T47D (cell line): ENCODE results near the gene TCAF1.
"Not testable (repeated sequence)": the region's sequence is repeated elsewhere in the genome, so short reads cannot be mapped to it uniquely, and the experiment has no call there.

ENCODE experiments used
- DNase-seq, 2 experiments: peaks; one replicate each; pipeline versions ENCODE4 v3.0.0 to v3.0.0-alpha.2; 2011 to 2012; ENCODE audit warnings: low read depth in 1 of 2, low spot score in 1 of 2
- JUND ChIP-seq: IDR thresholded peaks from 2 replicates; pipeline ENCODE4 v1.6.1; 2012; ENCODE audit warnings: low read depth
- in situ Hi-C: cut with HindIII; loops from 2 replicates; pipeline ENCODE4 v1.10.0; 2016; ENCODE audit warnings: low sequenced_read_pairs, low pct_unique_long_range_greater_than_20kb

Gene TCAF1

DNA sequence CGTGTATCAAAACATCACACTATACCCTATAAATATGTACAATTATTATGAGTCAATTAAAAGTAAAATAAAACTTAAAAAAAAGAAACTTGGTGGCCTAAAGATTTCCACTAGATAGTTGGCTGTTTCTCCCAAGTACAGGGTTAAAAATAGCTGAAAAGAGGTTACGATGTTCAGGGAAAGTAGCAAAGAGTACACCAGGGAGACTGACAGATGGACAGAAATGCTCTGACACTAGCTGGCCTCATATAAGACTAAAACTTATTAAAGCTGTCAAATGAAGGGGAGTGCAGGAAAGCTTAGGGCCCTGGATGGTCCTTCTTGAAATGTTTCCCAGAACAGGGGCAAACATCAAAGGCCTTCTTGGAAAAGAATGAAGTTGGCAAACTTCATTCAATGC, 51.3 kb downstream of the TCAF1 start:
- no peak for DNase-seq
- in situ Hi-C loops = no loop called here
- no peak for TF ChIP-seq JUND

- no peak for TF ChIP-seq JUND
- in situ Hi-C loops = no loop called here
- no peak for DNase-seq
Observed at GRCh38 chr7:143849785-143850479, 52.0 kb downstream of the TCAF1 start.

GRCh38 chr7:143848192-143848591, 53.8 kb downstream of the TCAF1 start:
- TF ChIP-seq JUND = no peak
- no peak for DNase-seq
- in situ Hi-C loops = no loop called here

DNA sequence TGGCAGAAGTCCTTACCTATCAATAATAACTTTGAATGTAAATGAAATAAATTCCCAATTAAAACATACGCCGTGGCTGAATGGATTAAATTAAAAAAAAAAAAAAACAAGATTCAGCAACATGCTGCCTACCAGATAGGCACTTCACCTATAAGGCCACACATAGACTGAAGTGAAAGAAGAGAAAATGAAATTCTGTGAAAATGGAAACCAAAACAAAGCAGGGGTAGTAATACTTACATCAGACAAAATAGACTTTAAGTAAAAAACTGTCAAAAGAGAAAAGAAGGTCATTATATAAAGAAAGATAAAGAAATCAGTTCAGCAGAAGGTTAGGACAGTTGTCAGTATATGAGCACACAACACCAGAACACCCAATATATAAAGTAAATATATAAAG, 55.3 kb downstream of the TCAF1 start:
- DNase-seq = no peak
- no peak for TF ChIP-seq JUND
- in situ Hi-C loops = no loop called here

- DNase-seq, in situ Hi-C loops: not testable (repeated sequence)
Observed at GRCh38 chr7:143841696-143842095, 60.3 kb downstream of the TCAF1 start.

DNA sequence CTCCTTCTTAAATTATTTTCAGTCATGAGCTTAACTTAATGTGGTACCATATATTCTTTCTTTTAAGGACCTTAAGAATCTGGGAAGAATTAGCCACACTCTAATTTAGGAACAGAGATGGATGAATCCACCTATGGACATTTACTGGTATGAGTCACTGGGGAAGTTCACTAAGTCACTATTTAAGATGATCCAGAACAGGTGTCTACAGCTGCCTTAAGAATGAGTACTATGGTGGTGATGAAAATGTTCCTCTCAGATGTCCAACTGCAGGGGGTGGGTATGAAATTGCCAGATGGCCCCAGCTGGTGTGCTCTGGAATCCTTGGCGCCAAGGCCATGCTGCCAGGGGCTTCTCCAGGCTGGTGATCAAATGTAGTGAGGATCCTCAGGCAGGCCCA, 61.9 kb downstream of the TCAF1 start:
- DNase-seq, in situ Hi-C loops: not testable (repeated sequence)

DNA sequence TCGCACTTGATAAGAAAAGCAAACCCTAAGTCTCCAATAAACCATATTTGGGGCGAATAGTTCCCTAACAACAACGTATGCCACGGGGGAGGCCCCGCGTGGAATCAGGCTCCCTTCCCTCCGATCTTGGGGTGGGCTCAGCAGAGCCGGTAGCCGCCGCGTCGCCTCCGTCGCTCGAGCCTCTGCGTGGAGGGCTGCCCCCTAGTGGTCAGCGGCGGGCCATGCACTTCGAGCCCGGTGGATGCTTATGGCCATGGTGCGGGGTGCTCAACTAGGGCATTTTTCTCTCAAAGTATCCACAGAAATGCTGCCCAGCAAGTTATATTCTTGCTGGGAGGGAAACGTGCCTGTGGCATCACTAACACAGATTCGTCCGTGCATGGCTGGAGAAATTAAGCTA, 64.8 kb downstream of the TCAF1 start:
- in situ Hi-C loops, DNase-seq: not testable (repeated sequence)

- DNase-seq, in situ Hi-C loops: not testable (repeated sequence)
Observed at GRCh38 chr7:143836622-143837021, 65.4 kb downstream of the TCAF1 start.

DNA sequence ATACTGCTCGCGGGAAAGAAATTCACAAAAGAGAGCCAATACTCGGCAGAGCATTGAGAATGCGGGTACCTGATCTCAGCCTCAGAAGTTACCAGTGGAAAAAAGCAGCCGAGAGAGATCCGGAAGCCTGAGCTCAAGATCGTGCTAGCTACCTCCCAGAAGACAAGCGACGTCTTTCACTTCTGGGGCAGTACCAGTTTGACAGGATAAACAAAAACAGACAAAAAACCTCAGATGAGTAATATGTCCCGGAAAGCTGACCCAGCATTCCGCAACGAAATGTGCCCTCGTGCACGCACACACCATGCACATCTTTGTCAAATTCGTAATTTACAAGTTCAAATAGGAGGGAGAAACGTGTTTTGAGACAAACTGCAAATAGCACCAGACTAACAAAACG, 65.9 kb downstream of the TCAF1 start:
- DNase-seq, in situ Hi-C loops: not testable (repeated sequence)

DNA sequence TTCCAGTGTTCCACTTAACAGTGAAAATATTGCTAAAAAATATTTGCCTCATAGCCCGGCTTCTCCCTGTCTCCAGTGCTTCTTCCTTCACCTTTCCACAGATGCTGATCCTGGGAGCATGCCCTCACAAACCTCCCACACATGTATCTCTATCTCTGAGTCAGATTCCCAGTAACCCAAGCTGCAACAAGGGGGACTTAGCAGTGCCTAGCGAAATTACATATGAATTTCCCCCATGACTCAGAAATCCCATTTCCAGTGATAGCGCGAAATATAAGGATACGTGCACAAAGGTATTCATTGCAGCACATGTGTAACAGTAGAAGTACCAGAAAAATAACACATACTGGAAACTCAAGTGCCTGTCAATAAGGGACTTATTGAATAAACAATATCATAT, 75.4 kb downstream of the TCAF1 start:
- in situ Hi-C loops = not testable (repeated sequence)

DNA sequence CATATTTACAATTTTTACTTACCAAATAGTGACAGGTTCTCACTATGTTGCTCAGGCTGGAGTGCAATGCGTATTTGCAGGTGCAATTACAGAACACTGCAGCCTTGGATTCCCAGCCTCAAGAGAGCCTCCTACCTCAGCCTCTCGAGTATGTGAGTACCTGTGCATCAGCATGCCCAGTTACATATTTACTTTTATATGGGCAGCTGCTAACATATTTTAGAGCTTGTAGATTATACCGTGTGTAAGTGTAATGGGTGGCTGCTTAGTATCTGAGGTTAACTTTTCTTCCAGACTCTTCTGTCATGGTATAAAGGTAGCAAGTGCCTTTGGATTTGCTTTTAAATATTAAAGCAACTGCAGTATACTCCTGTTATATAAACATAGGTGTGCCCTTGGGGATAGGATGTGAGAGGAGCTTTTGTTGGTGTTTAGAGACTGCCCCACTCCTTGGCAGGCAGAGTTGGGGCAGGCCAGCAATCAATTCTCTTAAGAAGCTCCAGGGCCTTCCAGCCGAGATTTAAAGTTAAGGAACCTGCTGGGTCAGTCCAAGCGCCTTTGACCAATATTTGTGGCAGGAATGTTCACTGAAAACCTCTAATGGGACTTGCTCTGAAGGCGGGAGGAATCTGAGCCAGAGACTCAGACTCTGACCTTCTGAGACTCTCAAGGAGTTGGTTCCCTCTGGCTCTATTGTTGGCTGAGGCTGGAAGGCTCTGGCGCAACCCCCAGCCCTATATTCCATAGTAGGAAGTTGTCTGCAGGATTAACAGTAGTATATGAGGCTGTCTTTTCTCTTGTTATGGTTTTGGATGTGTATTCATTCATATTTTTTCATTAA, 77.5 kb downstream of the TCAF1 start:
- DNase-seq, in situ Hi-C loops: not testable (repeated sequence)

More for the DNA sequence above, 75.4 kb downstream of the TCAF1 start:
- DNase-seq = not testable (repeated sequence)

DNA sequence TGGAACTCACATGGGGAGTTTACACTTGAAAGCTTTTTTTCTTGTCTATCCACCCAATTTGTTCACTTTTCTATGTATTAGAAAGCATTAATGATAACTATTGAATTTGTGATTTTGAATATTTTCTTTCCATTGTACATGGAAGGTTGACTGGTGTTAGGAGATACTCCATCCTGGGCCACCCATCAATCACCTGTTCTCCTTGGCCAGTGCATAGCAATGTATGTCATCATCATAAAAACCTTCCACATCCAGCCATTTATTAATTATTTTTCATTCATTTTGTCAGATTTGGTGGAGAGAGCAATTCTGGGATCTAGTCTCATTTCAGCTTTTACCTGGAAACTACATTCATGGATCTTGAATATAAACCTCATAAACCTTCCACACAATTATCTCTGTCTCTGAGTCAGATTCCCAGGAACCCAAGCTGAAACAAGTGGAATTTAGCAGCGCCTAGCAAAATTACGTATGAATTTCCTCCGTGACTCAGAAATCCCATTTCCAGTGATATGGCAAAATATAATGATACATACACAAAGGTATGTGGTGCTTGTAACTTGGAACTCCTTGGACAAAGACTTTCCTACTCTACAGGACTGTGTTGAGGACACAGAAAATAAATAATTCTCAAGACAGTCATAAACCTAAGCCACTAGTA, 78.2 kb downstream of the TCAF1 start:
- DNase-seq, in situ Hi-C loops: not testable (repeated sequence)

GRCh38 chr7:143821392-143822277, 80.3 kb downstream of the TCAF1 start:
- in situ Hi-C loops, DNase-seq: not testable (repeated sequence)

DNA sequence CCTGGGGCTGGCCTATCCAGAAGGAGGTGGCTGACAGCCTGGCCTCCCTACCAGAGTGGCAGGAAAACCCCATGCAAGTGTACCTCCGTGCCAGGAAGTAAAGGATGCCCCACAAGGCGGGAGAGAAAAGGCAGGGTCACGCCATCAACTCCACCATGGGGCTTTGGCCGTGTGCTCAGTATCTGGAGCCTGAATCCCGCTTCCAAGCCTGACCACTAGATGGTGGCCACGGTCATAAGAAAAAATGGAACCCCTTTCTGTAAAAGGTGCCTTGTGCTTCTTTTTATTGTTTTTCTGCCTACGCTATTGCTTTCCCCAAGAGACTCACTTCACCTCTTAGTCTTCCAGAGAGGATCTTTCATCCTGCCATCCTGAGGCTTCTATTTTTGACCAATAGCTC, 84.1 kb downstream of the TCAF1 start:
- not testable (repeated sequence) for DNase-seq

DNA sequence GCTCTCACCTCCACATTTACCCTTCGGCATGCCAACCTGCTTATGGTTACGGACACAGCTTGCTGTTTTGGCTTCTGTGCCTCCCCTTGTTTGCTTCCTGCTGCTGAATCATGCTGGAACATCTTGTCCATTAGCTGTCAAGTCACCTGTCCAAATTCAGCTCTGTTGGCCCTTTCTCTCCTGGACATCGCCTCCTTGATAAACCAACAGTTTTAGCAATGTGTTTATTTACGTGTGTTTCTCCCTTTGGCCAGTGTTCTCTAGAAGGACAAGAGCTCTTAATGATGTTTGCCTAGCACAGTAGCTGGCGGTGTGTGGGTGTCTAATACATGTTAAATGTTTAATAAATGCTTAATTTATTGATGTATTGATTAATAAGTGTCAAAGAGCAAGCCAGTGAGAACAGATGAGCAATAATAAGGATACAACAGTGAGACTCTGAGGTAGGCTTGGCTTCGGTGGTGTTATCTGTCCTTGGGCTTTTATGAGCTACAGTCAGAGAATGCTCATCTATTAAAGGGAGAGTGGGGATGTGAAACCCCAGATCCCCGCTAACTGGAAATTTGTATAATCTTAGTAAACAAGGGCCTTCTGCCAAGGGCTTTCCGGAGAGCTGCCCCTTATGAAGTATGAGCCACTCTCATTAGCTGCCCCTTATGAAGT, 85.4 kb downstream of the TCAF1 start:
- in situ Hi-C loops = not testable (repeated sequence)

More for the DNA sequence above, 84.1 kb downstream of the TCAF1 start:
- in situ Hi-C loops = not testable (repeated sequence)

DNA sequence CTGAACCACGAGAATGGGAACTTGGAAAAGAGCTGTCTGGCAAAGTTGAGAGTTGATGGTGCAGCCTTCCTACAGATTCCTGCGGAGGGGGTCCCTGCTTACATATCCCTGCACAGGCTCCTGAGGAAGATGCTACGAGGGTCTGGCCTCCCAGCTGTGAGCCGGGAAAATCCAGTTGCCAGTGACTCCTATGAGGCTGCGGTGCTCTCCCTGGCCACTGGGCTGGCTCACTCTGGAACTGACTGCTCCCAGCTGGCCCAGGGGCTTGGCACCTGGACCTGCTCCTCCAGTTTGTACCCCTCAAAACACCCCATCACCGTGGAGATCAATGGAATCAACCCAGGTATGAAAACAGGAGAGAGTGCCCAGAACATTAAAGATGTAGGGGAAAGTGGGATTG, 91.3 kb downstream of the TCAF1 start:
- in situ Hi-C loops, DNase-seq: not testable (repeated sequence)

More for the DNA sequence above, 85.4 kb downstream of the TCAF1 start:
- not testable (repeated sequence) for DNase-seq
